GM21529 (cell line): ENCODE measurements around the gene SMAD6.

Experiments
- ATAC-seq: cut with Tn5 transposase; IDR thresholded peaks from one replicate; pipeline ENCODE4 v1.9.1; 2021; ENCODE audit not compliant: unreplicated experiment

The SMAD6 gene

GRCh38 chr15:66771351-66771650, 69.3 kb downstream of the SMAD6 start:
- ATAC-seq: no peak

- ATAC-seq: no peak
These were observed 70.6 kb downstream of the SMAD6 start for GRCh38 chr15:66772604-66773128.

DNA sequence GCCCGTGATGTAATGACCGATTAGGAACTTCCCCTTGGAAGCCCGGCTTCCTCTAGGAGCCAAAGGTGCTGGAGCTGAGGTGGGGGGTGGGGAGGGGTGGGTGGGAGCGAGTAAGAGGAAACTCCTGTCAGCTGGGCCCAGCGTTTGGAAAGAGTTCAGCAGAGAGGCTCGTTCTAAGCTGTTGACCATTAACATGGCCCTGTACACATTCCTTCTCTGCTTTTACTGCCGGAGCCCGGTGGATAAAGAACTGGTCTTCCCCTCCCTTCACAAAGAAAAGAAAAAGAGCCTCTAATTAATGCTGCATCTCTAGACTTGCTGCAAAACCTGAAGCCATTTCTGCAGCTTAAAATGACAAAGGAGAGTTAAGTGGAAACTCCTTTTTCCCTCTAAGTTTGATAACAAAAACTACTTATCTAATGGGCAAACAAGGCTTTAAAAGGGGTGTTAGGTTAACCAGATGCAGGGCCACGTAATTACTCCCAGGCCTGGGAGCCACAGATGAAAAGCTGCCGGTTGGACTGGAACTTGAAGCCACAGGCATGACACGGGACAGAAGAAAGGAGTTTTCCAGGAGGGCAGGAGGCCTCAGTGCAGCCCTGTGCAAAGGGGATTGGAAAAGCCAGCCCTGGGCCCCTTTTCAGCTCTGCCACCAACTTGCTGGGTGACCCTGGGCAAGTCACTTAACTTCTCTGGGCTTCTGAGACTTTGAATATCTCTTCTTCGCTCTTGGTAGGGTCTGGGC, 71.3 kb downstream of the SMAD6 start:
- no peak for ATAC-seq

DNA sequence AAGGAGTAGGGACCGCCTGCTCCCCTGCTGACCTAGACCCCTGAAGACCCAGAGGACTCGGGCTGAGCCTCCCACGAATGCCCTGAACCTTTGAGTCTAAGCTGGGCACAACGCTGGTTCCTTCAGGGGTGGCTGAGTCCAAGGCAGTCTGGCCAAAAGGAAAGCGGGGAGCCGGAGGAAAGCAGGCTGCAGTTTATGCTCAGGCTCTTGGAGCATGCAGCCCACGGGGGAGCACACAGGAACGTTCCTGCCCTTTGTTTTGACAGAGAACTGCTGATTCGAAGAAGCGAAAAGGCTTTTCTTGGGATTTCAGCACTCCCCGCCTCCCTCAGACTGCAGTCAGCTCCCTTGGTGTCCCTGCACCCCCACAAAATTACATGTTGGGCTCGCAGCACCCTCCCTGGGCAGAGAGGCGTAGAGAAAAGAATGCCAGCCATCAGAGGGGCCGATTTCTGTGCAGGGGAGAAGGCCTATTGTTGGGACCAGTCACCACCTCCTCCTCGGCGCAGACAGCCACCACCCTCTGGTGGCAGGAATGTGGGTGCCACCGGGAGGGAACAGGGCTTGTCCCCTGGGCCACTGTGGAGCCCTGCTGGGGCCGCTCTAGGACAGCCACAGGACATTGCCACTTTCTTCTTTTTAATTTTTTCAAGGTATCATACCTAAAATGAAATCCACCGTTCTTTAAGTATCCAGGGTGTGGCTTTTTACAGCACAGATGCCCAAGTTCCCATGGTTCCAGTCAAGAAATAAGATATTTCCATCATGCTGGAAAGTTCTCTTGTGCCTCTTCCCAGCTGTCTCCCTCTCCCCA, 72.2 kb downstream of the SMAD6 start:
- ATAC-seq: no peak

- ATAC-seq: no peak
These were observed 73.4 kb downstream of the SMAD6 start for GRCh38 chr15:66775127-66776105.

- no peak for ATAC-seq
These were observed 75.0 kb downstream of the SMAD6 start for GRCh38 chr15:66777054-66777453.

GRCh38 chr15:66777596-66778313, 75.7 kb downstream of the SMAD6 start:
- ATAC-seq: no peak

DNA sequence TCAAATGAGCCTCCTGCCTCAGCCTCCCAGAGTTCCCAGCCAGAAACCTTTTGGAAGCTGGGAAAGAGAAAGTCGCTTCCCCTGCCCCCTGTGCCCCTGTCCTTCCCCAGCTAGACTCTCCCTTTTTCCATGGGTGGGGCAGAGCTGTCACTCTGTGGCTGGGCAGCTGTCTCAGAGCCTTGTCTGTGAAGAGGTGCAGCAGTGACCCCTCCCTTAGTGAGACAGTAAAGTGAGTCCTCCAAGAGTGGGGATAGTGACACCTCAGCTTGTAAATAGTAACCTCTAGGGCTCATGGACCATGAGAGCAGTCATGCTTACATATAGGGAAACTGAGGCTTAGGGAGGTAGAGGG, 76.3 kb downstream of the SMAD6 start:
- ATAC-seq: no peak

GRCh38 chr15:66778716-66779115, 76.7 kb downstream of the SMAD6 start:
- ATAC-seq: no peak

DNA sequence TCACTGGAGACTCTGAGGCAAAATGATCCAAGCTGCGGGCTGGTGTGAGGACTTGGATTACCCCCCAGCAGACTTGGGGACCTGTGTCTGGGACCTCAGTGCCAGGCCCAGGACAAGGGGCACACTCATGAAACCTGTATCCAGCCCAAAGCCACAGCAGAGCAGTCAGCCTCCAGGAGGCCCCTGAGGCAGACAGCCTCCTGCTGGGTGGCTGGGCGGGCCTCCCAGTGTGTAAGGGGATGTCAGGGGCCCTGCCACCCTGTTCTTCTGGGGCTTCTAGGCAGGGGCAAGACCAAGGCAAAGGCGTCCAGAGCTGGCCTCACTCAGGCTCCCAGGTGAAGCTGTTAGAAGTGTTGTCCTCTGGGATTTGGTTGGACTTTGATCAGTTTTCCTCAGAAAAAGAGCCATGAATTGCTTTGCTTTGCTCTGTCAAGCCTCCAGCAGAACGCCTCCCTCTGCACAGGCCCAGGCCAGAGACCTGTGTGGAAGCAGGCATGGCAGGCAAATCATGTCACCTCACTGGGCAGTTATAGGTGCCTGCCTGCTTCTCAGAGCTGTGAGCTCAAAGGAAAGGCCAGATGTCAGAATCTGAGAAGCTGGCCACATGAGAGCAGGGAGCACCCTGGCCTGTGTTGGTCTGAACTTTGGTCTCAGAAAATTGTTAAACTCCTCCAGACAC, 77.4 kb downstream of the SMAD6 start:
- no peak for ATAC-seq

- ATAC-seq: no peak
These were observed 78.3 kb downstream of the SMAD6 start for GRCh38 chr15:66780172-66780972.

DNA sequence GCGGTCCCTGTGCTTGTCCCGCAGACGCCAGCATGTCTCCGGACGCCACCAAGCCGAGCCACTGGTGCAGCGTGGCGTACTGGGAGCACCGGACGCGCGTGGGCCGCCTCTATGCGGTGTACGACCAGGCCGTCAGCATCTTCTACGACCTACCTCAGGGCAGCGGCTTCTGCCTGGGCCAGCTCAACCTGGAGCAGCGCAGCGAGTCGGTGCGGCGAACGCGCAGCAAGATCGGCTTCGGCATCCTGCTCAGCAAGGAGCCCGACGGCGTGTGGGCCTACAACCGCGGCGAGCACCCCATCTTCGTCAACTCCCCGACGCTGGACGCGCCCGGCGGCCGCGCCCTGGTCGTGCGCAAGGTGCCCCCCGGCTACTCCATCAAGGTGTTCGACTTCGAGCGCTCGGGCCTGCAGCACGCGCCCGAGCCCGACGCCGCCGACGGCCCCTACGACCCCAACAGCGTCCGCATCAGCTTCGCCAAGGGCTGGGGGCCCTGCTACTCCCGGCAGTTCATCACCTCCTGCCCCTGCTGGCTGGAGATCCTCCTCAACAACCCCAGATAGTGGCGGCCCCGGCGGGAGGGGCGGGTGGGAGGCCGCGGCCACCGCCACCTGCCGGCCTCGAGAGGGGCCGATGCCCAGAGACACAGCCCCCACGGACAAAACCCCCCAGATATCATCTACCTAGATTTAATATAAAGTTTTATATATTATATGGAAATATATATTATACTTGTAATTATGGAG, 79.1 kb downstream of the SMAD6 start:
- no peak for ATAC-seq

- ATAC-seq: no peak
These were observed 80.7 kb downstream of the SMAD6 start for GRCh38 chr15:66782785-66783184.

GRCh38 chr15:66783314-66783713, 81.3 kb downstream of the SMAD6 start:
- ATAC-seq: no peak

DNA sequence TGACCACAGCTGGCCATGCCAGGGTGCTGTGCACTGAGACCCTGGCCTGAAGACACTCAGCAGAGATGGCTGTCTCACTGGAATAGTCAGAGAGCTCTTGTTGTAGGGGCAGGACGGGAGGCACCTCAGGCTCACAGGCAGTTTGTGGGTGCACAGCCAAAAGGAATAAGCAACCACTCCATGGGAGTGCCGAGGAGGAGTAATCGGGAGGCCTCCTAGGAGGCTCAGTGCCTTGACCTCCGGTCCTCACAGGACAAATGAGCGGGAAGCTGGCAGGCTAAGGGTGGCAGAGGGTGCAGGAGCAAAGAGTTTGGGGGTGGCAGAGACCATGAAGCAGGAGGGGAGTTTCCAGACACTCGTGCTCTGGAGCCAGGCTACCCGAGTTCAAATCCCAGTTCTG, 81.7 kb downstream of the SMAD6 start:
- no peak for ATAC-seq

DNA sequence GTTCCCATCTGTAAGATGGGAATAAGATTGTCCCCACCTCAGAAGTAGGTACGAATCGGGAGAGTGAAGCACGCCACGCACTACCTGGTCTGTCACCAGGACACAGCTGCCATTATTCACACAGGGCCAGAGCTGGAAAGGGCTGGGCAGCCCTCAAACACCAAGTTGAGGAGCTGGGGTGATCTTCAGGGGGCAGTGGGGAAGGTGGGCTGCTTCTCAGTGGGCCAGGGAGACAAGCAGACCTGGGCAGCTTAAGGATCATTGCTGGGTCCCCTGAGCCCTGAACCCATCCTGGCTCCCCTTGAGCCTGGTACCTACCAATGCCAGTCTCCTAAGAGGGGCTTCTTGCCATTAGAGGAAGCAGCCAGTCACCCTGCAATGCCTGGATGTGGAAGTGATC, 82.1 kb downstream of the SMAD6 start:
- ATAC-seq: no peak

- ATAC-seq: no peak
These were observed 83.6 kb downstream of the SMAD6 start for GRCh38 chr15:66785637-66786036.

DNA sequence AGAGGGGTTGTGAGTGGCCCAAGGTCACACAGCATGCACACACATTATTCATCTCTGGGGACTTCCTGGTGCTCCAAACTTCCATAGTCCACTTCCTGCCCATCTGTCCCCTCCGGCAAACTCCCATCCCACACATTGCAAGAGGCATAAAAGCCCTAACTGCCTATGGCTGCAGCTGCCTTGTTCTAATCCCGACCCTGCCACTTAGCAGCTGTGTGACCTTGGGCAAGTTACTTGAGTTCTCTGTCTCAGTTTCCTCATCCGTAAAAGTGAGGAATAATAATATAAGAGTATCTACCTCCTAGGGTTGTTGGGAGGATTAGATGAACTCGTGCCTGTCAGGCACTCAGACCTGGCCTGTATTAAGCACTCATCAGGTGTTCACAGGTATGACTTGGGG, 84.2 kb downstream of the SMAD6 start:
- no peak for ATAC-seq
